ENCODE results near the gene PTPRD. TPM values are rescaled to one million over a fixed set of nuclear protein-coding genes. Genes with fewer than 3 reads are reported as not detected.

The PTPRD gene
- total RNA-seq, 1 experiment from 2014 or later: not detected

GRCh38 chr9:9603345-9603744 is 1009.5 kb downstream of the PTPRD start:
- TF ChIP-seq CTCF (IDR thresholded peaks at IDR 0.05; ENCODE audit: unreplicated experiment): no peak
- DNase-seq (ENCODE audit: unreplicated experiment): no peak
- POLR2A ChIA-PET: no interaction called here
- BruUV-seq (replicated peaks): no TSS peak
- no peaks in the 10 kb centered on the region for H3K4me1 Mint-ChIP-seq (ENCODE audit: insufficient read depth, unreplicated experiment)
- no peaks in the 10 kb centered on the region for H3K9me3 Mint-ChIP-seq (ENCODE audit: unreplicated experiment)
- no peak overlapping the region for H3K4me3 Mint-ChIP-seq (ENCODE audit: unreplicated experiment)
- CTCF ChIA-PET: interaction anchor here (0.6 to 1.7 kb wide), 5 partner anchors 52 to 341 kb away, joined by 3 to 6 read pairs (median 4); no protein-coding TSS in a partner anchor
- H3K27ac Mint-ChIP-seq (ENCODE audit: low read depth, unreplicated experiment): no peak overlapping the region
- intact Hi-C loops (cut with micrococcal nuclease): no loop called here
- peaks cover 10% of the 10 kb centered on the region for H3K27me3 Mint-ChIP-seq (ENCODE audit: insufficient read depth, unreplicated experiment)
- no peaks in the 10 kb centered on the region for H3K36me3 Mint-ChIP-seq (ENCODE audit: insufficient read depth, unreplicated experiment)

GRCh38 chr9:9598723-9599122 is 1014.1 kb downstream of the PTPRD start:
- peaks cover 21% of the 10 kb centered on the region for H3K27me3 Mint-ChIP-seq (ENCODE audit: insufficient read depth, unreplicated experiment)
- H3K9me3 Mint-ChIP-seq (ENCODE audit: unreplicated experiment): no peaks in the 10 kb centered on the region
- no peaks in the 10 kb centered on the region for H3K36me3 Mint-ChIP-seq (ENCODE audit: insufficient read depth, unreplicated experiment)
- H3K4me3 Mint-ChIP-seq (ENCODE audit: unreplicated experiment): no peak overlapping the region
- intact Hi-C loops (cut with micrococcal nuclease): no loop called here
- DNase-seq (ENCODE audit: unreplicated experiment): no peak
- ChIA-PET POLR2A (interaction anchor here (0.6 kb wide), 1 partner anchor 307 kb away, joined by 3 read pairs; no protein-coding TSS in a partner anchor), CTCF (no interaction called here)
- no peak overlapping the region for H3K27ac Mint-ChIP-seq (ENCODE audit: low read depth, unreplicated experiment)
- H3K4me1 Mint-ChIP-seq (ENCODE audit: insufficient read depth, unreplicated experiment): no peaks in the 10 kb centered on the region
- TF ChIP-seq CTCF (IDR thresholded peaks at IDR 0.05; ENCODE audit: unreplicated experiment): no peak
- no TSS peak for BruUV-seq (replicated peaks)

GRCh38 chr9:9592104-9592503 is 1020.7 kb downstream of the PTPRD start:
- no peaks in the 10 kb centered on the region for H3K4me1 Mint-ChIP-seq (ENCODE audit: insufficient read depth, unreplicated experiment)
- H3K9me3 Mint-ChIP-seq (ENCODE audit: unreplicated experiment): peaks cover 15% of the 10 kb centered on the region
- no peak overlapping the region for H3K4me3 Mint-ChIP-seq (ENCODE audit: unreplicated experiment)
- no peak overlapping the region for H3K27ac Mint-ChIP-seq (ENCODE audit: low read depth, unreplicated experiment)
- POLR2A ChIA-PET: no interaction called here
- DNase-seq (ENCODE audit: unreplicated experiment): no peak
- peaks cover 26% of the 10 kb centered on the region for H3K27me3 Mint-ChIP-seq (ENCODE audit: insufficient read depth, unreplicated experiment)
- intact Hi-C loops (cut with micrococcal nuclease): no loop called here
- no peak for TF ChIP-seq CTCF (IDR thresholded peaks at IDR 0.05; ENCODE audit: unreplicated experiment)
- CTCF ChIA-PET: no interaction called here
- H3K36me3 Mint-ChIP-seq (ENCODE audit: insufficient read depth, unreplicated experiment): no peaks in the 10 kb centered on the region
- BruUV-seq (replicated peaks): no TSS peak

GRCh38 chr9:9585920-9586319 is 1026.9 kb downstream of the PTPRD start:
- no peak for TF ChIP-seq CTCF (IDR thresholded peaks at IDR 0.05; ENCODE audit: unreplicated experiment)
- intact Hi-C loops (cut with micrococcal nuclease): no loop called here
- POLR2A ChIA-PET: no interaction called here
- Mint-ChIP-seq H3K27me3 (ENCODE audit: insufficient read depth, unreplicated experiment) (peaks cover 42% of the 10 kb centered on the region), H3K4me1 (ENCODE audit: insufficient read depth, unreplicated experiment) (no peaks in the 10 kb centered on the region), H3K4me3 (ENCODE audit: unreplicated experiment) (no peak overlapping the region), H3K9me3 (ENCODE audit: unreplicated experiment) (peaks cover 3% of the 10 kb centered on the region), H3K36me3 (ENCODE audit: insufficient read depth, unreplicated experiment) (no peaks in the 10 kb centered on the region), H3K27ac (ENCODE audit: low read depth, unreplicated experiment) (no peak overlapping the region)
- BruUV-seq (replicated peaks): no TSS peak
- DNase-seq (ENCODE audit: unreplicated experiment): no peak
- CTCF ChIA-PET: no interaction called here
